Measurements from ENCODE around the gene PTCSC3. TPM values are rescaled to one million over a fixed set of nuclear protein-coding genes. Genes with fewer than 3 reads are reported as not detected.

PTCSC3 gene
- total and polyA plus RNA-seq, 10 of the 15 experiments (the other 5 are each of a cell fraction or from before 2014, with no cell fraction given), result not detected

GRCh38 chr14:36129181-36129580 is 47.3 kb downstream of the PTCSC3 start:
- no peak overlapping the region for H3K9ac ChIP-seq (ENCODE audit: control insufficient read depth, insufficient read depth, low read length)
- no peaks in the 10 kb centered on the region for H3K79me2 ChIP-seq (ENCODE audit: control insufficient read depth, insufficient read depth, low read length)
- WGBS (ENCODE audit: insufficient coverage, insufficient replicate concordance, low lambda C conversion rate, missing lambda C conversion rate), result 0% methylated on average over 2 of the region's 2 CpGs
- H3K27me3 ChIP-seq (replicated peaks in 1 of 2; ENCODE audit: control insufficient read depth in 2 of 2, insufficient read depth in 2 of 2, low read length in 1 of 2), result no peaks in the 10 kb centered on the region
- in situ Hi-C loops (cut with MboI), result no loop called here
- DNase-seq (ENCODE audit: low read depth, low spot score) (no peak), FAIRE-seq (no peak), ATAC-seq (peak; percentile 63)
- intact Hi-C loops (cut with micrococcal nuclease; ENCODE audit: unreplicated experiment), result no loop called here
- ChIA-PET SMC1A (ENCODE audit: uncharacterized antibody, unreplicated experiment) (no interaction called here), POLR2A (no interaction called here), RAD21 (ENCODE audit: unreplicated experiment) (no interaction called here), CTCF (interaction anchor here (0.8 to 1.0 kb wide), 2 partner anchors 60 to 138 kb away, joined by 3 read pairs; no protein-coding TSS in a partner anchor)
- TF ChIP-seq TBL1XR1 (IDR thresholded peaks at IDR 0.05; ENCODE audit: low read depth, low read length) (no peak), NR2C1 (IDR thresholded peaks at IDR 0.05) (no peak), ZBTB11 (CRISPR knock-in tag; IDR thresholded peaks at IDR 0.05) (no peak), MTA3 (IDR thresholded peaks at IDR 0.05; ENCODE audit: borderline replicate concordance, low read length) (no peak), CREM (IDR thresholded peaks at IDR 0.05; ENCODE audit: low read depth) (no peak), SUPT20H (IDR thresholded peaks at IDR 0.05; ENCODE audit: borderline replicate concordance, control insufficient read depth, low read depth, low read length) (no peak)
- H3K4me2 ChIP-seq (ENCODE audit: control insufficient read depth, insufficient read depth), result no peak overlapping the region
- H3K9me3 ChIP-seq (replicated peaks; ENCODE audit: control insufficient read depth, insufficient read depth, low read length), result no peaks in the 10 kb centered on the region
- no peak overlapping the region for H3K27ac ChIP-seq (ENCODE audit: control insufficient read depth, insufficient read depth)
- no peaks in the 10 kb centered on the region for H4K20me1 ChIP-seq (ENCODE audit: control insufficient read depth, insufficient read depth)
- no peak overlapping the region for H2AFZ ChIP-seq (ENCODE audit: control insufficient read depth, low read depth, low read length)
- H3K4me1 ChIP-seq (ENCODE audit: control insufficient read depth, insufficient read depth, low read length), result no peaks in the 10 kb centered on the region
- no TSS peak for BruUV-seq (replicated peaks)
- H3K36me3 ChIP-seq (ENCODE audit: control insufficient read depth in 2 of 2, insufficient read depth in 2 of 2, low read length in 1 of 2), result no peaks in the 10 kb centered on the region
- H3K4me3 ChIP-seq, result no peak overlapping the region
